Mammary epithelial cell (primary cell): ENCODE measurements around the gene GALNT5.

ENCODE experiments used
- CTCF ChIP-seq, 2 donors: IDR thresholded peaks in 1 of 2; conservative IDR thresholded peaks in 1 of 2; 2 replicates each; pipeline ENCODE4 v1.5.1; 2011 to 2012; ENCODE audit warnings: inconsistent platforms in 2 of 2, low read length in 2 of 2, mild to moderate bottlenecking in 2 of 2, control low read depth in 1 of 2, low read depth in 1 of 2; ENCODE audit not compliant: insufficient read depth in 1 of 2; ENCODE audit errors: extremely low read depth in 1 of 2
- EZH2 ChIP-seq: IDR thresholded peaks from 2 replicates; pipeline ENCODE4 v1.6.1; 2012; ENCODE audit warnings: low read length, inconsistent platforms, borderline replicate concordance

- TF ChIP-seq CTCF (conservative IDR thresholded peaks at IDR 0.05 in 1 of 2, IDR thresholded peaks at IDR 0.05 in 1 of 2; ENCODE audit: extremely low read depth in 1 of 2, insufficient read depth in 1 of 2, low read depth in 1 of 2, low read length in 2 of 2): no peak
- no peak for TF ChIP-seq EZH2
Measured at GRCh38 chr2:157281316-157281715, 23.8 kb downstream of the GALNT5 start.
